ENCODE data around the gene GRID1. TPM values are rescaled to one million over a fixed set of nuclear protein-coding genes. Genes with fewer than 3 reads are reported as not detected.
A peak's percentile ranks its signal among the peaks of the same experiment; 100 is the strongest.

GRID1 gene
- total and polyA plus RNA-seq, 5 donors from 2014 or later = not detected

- DNase-seq (no peak), ATAC-seq (ENCODE audit: low read depth in 2 of 2) (peak in 1 of 2 donors; percentile 10)
- Mint-ChIP-seq H3K27ac (no peak overlapping the region), H3K4me1 (no peaks in the 10 kb centered on the region), H3K9me3 (peaks cover 0 to 6% (median 0%) of the 10 kb centered on the region in 7 donors), H3K36me3 (no peaks in the 10 kb centered on the region), H3K4me3 (no peak overlapping the region), H3K27me3 (no peaks in the 10 kb centered on the region)
- Histone ChIP-seq H3K36me3 (ENCODE audit: control insufficient read depth, insufficient read depth, low read length) (no peaks in the 10 kb centered on the region), H3K27ac (ENCODE audit: insufficient read depth, low read length, poor library complexity, severe bottlenecking) (no peak overlapping the region), H3K4me1 (ENCODE audit: control insufficient read depth, insufficient read depth, low read length, poor library complexity, severe bottlenecking) (no peaks in the 10 kb centered on the region), H3K9me3 (ENCODE audit: control insufficient read depth in 2 of 2, low read length in 2 of 2) (no peaks in the 10 kb centered on the region), H3K27me3 (ENCODE audit: control insufficient read depth, insufficient read depth, low read length) (no peaks in the 10 kb centered on the region), H3K4me3 (ENCODE audit: low read depth, low read length) (no peak overlapping the region)
Observed at GRCh38 chr10:85986777-85987176, 379.8 kb downstream of the GRID1 start.

DNA sequence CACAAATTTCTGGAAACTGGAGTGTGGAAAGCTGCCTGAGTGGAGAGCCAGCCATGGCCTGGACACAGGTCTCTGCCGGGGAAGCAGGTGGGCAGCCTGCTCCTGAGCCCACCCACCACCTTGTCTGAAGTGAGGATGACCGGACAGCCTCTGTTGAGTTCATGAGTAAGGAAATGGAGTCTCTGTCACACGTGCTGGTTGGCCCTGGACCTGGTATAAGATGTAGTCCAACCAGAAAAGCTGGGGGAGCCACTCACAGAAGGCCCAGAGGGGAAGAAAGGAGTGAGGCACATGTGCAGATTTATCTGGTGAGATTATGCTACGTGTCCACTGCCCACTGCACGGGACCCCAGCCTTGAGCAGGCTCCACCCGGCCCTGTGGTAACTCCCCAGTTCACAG, 383.5 kb downstream of the GRID1 start:
- H3K4me3 ChIP-seq (ENCODE audit: low read depth, low read length) = no peak overlapping the region
- H3K27ac Mint-ChIP-seq = no peak overlapping the region
- H3K36me3 Mint-ChIP-seq = no peaks in the 10 kb centered on the region
- H3K36me3 ChIP-seq (ENCODE audit: control insufficient read depth, insufficient read depth, low read length) = no peaks in the 10 kb centered on the region
- no peaks in the 10 kb centered on the region for H3K4me1 Mint-ChIP-seq
- H3K4me3 Mint-ChIP-seq = no peak overlapping the region
- H3K27me3 Mint-ChIP-seq = no peaks in the 10 kb centered on the region
- no peak for ATAC-seq (ENCODE audit: low read depth in 2 of 2)
- H3K27ac ChIP-seq (ENCODE audit: insufficient read depth, low read length, poor library complexity, severe bottlenecking) = no peak overlapping the region
- no peaks in the 10 kb centered on the region for H3K9me3 ChIP-seq (ENCODE audit: control insufficient read depth in 2 of 2, low read length in 2 of 2)
- no peaks in the 10 kb centered on the region for H3K27me3 ChIP-seq (ENCODE audit: control insufficient read depth, insufficient read depth, low read length)
- H3K4me1 ChIP-seq (ENCODE audit: control insufficient read depth, insufficient read depth, low read length, poor library complexity, severe bottlenecking) = no peaks in the 10 kb centered on the region
- H3K9me3 Mint-ChIP-seq = peaks cover 0 to 4% (median 0%) of the 10 kb centered on the region in 7 donors
- no peak for DNase-seq

DNA sequence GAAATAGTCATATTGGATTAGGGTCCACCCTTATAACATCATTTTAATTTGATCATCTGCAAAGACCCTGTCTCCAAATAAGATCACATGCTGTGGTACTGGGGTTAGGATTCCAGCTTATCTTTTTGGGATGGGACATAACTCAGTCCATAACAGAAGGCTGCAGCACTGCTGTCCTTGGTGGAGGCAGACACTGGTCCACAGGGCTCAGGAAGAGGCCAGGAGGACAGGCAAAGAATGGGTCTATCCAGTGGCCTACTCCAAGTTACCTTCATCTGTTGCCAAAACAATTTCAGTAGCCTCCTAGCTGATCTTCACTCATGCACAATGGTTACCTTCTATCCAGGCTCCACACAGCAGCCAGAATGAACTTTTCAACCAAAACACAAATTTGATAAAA, 387.0 kb downstream of the GRID1 start:
- Mint-ChIP-seq H3K36me3 (no peaks in the 10 kb centered on the region), H3K4me1 (no peaks in the 10 kb centered on the region), H3K27ac (no peak overlapping the region), H3K9me3 (peaks cover 0 to 4% (median 0%) of the 10 kb centered on the region in 7 donors), H3K4me3 (no peak overlapping the region), H3K27me3 (no peaks in the 10 kb centered on the region)
- H3K27ac ChIP-seq (ENCODE audit: insufficient read depth, low read length, poor library complexity, severe bottlenecking) = no peak overlapping the region
- H3K4me3 ChIP-seq (ENCODE audit: low read depth, low read length) = no peak overlapping the region
- no peaks in the 10 kb centered on the region for H3K36me3 ChIP-seq (ENCODE audit: control insufficient read depth, insufficient read depth, low read length)
- no peaks in the 10 kb centered on the region for H3K4me1 ChIP-seq (ENCODE audit: control insufficient read depth, insufficient read depth, low read length, poor library complexity, severe bottlenecking)
- DNase-seq = no peak
- no peaks in the 10 kb centered on the region for H3K9me3 ChIP-seq (ENCODE audit: control insufficient read depth in 2 of 2, low read length in 2 of 2)
- H3K27me3 ChIP-seq (ENCODE audit: control insufficient read depth, insufficient read depth, low read length) = no peaks in the 10 kb centered on the region
- no peak for ATAC-seq (ENCODE audit: low read depth in 2 of 2)

DNA sequence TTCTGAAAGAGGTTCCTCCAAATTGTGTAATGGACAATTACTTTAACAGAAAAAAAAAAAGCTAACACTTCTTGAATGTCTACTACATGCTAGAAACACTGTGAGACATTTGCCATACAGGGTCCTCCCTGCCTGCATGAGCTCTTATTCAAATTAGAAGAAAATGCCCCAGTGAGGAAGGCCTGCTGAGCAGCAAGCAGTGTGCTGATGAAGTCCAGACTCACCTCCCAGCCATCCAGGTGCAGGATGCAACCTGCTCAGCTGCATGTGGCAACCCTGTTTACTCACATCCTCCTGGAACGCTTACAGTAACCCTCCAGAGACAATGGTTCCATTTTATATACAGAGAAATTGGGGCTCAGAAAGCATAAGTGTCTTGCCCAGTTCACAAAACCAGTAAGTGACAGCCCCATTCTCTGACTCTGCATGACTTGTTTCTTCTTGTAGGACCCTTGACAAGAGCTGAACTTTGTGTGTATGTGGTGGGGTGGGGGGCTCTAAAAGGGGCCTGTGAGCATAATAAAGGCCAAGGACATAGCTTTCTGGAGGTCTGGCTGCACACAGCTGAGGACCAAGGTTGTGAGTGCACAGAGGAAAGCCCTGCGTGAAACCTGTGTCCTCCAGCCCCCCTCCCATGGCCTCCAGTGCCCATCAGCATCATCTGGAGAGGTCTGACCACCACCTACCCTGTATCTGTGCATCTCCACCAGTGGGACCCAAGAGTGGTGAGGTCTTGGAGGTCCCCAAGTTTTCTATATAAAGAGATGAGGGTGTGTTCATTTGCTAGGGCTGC, 387.8 kb downstream of the GRID1 start:
- Histone ChIP-seq H3K27ac (ENCODE audit: insufficient read depth, low read length, poor library complexity, severe bottlenecking) (no peak overlapping the region), H3K27me3 (ENCODE audit: control insufficient read depth, insufficient read depth, low read length) (no peaks in the 10 kb centered on the region), H3K4me1 (ENCODE audit: control insufficient read depth, insufficient read depth, low read length, poor library complexity, severe bottlenecking) (no peaks in the 10 kb centered on the region), H3K4me3 (ENCODE audit: low read depth, low read length) (no peak overlapping the region), H3K36me3 (ENCODE audit: control insufficient read depth, insufficient read depth, low read length) (no peaks in the 10 kb centered on the region), H3K9me3 (ENCODE audit: control insufficient read depth in 2 of 2, low read length in 2 of 2) (no peaks in the 10 kb centered on the region)
- H3K4me1 Mint-ChIP-seq = no peaks in the 10 kb centered on the region
- H3K9me3 Mint-ChIP-seq = peaks cover 0 to 2% (median 0%) of the 10 kb centered on the region in 7 donors
- ATAC-seq (ENCODE audit: low read depth in 2 of 2) (no peak), DNase-seq (no peak)
- no peaks in the 10 kb centered on the region for H3K27me3 Mint-ChIP-seq
- no peak overlapping the region for H3K4me3 Mint-ChIP-seq
- H3K27ac Mint-ChIP-seq = no peak overlapping the region
- no peaks in the 10 kb centered on the region for H3K36me3 Mint-ChIP-seq

DNA sequence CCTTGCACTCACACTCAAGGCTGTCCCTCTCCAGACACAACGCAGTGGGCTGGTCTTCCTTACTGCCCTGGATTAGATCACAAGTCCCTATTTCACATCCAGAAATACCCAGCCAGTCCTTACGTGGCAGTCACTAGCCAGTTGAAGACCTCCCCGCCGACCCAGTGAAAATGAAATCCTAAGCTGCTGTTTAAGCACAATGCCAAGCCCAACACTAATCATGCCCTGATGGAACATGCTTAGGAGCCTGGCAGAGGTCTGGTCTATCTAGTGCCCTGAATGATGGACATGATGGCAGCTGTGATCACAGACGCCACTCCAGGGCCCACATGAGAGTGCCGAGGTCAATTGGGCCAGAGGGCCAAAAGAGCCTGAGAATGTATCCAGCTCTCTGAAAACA, 389.0 kb downstream of the GRID1 start:
- H3K4me3 ChIP-seq (ENCODE audit: low read depth, low read length) = no peak overlapping the region
- Mint-ChIP-seq H3K27me3 (no peaks in the 10 kb centered on the region), H3K4me3 (no peak overlapping the region), H3K4me1 (no peaks in the 10 kb centered on the region), H3K36me3 (no peaks in the 10 kb centered on the region), H3K27ac (no peak overlapping the region), H3K9me3 (no peaks in the 10 kb centered on the region)
- no peak for ATAC-seq (ENCODE audit: low read depth in 2 of 2)
- no peaks in the 10 kb centered on the region for H3K4me1 ChIP-seq (ENCODE audit: control insufficient read depth, insufficient read depth, low read length, poor library complexity, severe bottlenecking)
- no peaks in the 10 kb centered on the region for H3K36me3 ChIP-seq (ENCODE audit: control insufficient read depth, insufficient read depth, low read length)
- no peak overlapping the region for H3K27ac ChIP-seq (ENCODE audit: insufficient read depth, low read length, poor library complexity, severe bottlenecking)
- DNase-seq = no peak
- no peaks in the 10 kb centered on the region for H3K9me3 ChIP-seq (ENCODE audit: control insufficient read depth in 2 of 2, low read length in 2 of 2)
- no peaks in the 10 kb centered on the region for H3K27me3 ChIP-seq (ENCODE audit: control insufficient read depth, insufficient read depth, low read length)

GRCh38 chr10:85976267-85976793, 390.3 kb downstream of the GRID1 start:
- no peaks in the 10 kb centered on the region for H3K9me3 ChIP-seq (ENCODE audit: control insufficient read depth in 2 of 2, low read length in 2 of 2)
- H3K27me3 Mint-ChIP-seq = no peaks in the 10 kb centered on the region
- no peak overlapping the region for H3K4me3 ChIP-seq (ENCODE audit: low read depth, low read length)
- no peaks in the 10 kb centered on the region for H3K4me1 Mint-ChIP-seq
- ATAC-seq (ENCODE audit: low read depth in 2 of 2) (no peak), DNase-seq (no peak)
- no peaks in the 10 kb centered on the region for H3K4me1 ChIP-seq (ENCODE audit: control insufficient read depth, insufficient read depth, low read length, poor library complexity, severe bottlenecking)
- H3K27ac Mint-ChIP-seq = no peak overlapping the region
- no peaks in the 10 kb centered on the region for H3K36me3 Mint-ChIP-seq
- H3K27me3 ChIP-seq (ENCODE audit: control insufficient read depth, insufficient read depth, low read length) = no peaks in the 10 kb centered on the region
- H3K36me3 ChIP-seq (ENCODE audit: control insufficient read depth, insufficient read depth, low read length) = no peaks in the 10 kb centered on the region
- no peak overlapping the region for H3K27ac ChIP-seq (ENCODE audit: insufficient read depth, low read length, poor library complexity, severe bottlenecking)
- H3K4me3 Mint-ChIP-seq = no peak overlapping the region
- H3K9me3 Mint-ChIP-seq = peaks cover 0 to 9% (median 0%) of the 10 kb centered on the region in 7 donors

- Mint-ChIP-seq H3K4me1 (no peaks in the 10 kb centered on the region), H3K36me3 (no peaks in the 10 kb centered on the region)
Observed at GRCh38 chr10:85971494-85971893, 395.1 kb downstream of the GRID1 start.

DNA sequence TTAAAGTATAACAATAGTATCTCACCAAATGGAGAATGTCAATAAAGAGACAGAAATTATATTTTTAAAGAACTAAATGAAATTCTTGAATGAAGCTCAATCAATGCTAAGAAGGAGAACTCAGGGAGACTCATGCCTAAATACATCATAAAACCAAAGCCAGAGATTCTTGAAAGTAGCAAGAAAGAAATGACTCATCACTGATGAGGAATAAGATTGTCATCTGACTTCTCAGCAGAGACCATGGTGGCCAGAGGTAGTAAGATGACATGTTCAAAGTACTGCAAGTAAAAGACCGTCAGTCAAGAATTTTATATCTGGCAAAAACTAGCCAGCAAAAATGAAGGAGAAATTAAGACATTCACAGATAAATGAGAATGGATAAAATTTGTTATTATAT, 399.0 kb downstream of the GRID1 start:
- Histone ChIP-seq H3K36me3 (ENCODE audit: control insufficient read depth, insufficient read depth, low read length) (no peaks in the 10 kb centered on the region), H3K4me1 (ENCODE audit: control insufficient read depth, insufficient read depth, low read length, poor library complexity, severe bottlenecking) (no peaks in the 10 kb centered on the region), H3K27ac (ENCODE audit: insufficient read depth, low read length, poor library complexity, severe bottlenecking) (no peak overlapping the region), H3K27me3 (ENCODE audit: control insufficient read depth, insufficient read depth, low read length) (no peaks in the 10 kb centered on the region), H3K4me3 (ENCODE audit: low read depth, low read length) (no peak overlapping the region), H3K9me3 (ENCODE audit: control insufficient read depth in 2 of 2, low read length in 2 of 2) (no peaks in the 10 kb centered on the region)
- Mint-ChIP-seq H3K9me3 (peaks cover 0 to 23% (median 5%) of the 10 kb centered on the region in 7 donors), H3K27me3 (peaks cover 15% of the 10 kb centered on the region), H3K4me3 (no peak overlapping the region), H3K4me1 (no peaks in the 10 kb centered on the region), H3K36me3 (peaks cover 5% of the 10 kb centered on the region), H3K27ac (no peak overlapping the region)
- ATAC-seq (ENCODE audit: low read depth in 2 of 2) (no peak), DNase-seq (no peak)

More at GRCh38 chr10:85971494-85971893, 395.1 kb downstream of the GRID1 start:
- Histone ChIP-seq H3K27me3 (ENCODE audit: control insufficient read depth, insufficient read depth, low read length) (no peaks in the 10 kb centered on the region), H3K9me3 (ENCODE audit: control insufficient read depth in 2 of 2, low read length in 2 of 2) (no peaks in the 10 kb centered on the region), H3K27ac (ENCODE audit: insufficient read depth, low read length, poor library complexity, severe bottlenecking) (no peak overlapping the region), H3K36me3 (ENCODE audit: control insufficient read depth, insufficient read depth, low read length) (no peaks in the 10 kb centered on the region), H3K4me3 (ENCODE audit: low read depth, low read length) (no peak overlapping the region), H3K4me1 (ENCODE audit: control insufficient read depth, insufficient read depth, low read length, poor library complexity, severe bottlenecking) (no peaks in the 10 kb centered on the region)
- no peak for DNase-seq
- Mint-ChIP-seq H3K27ac (no peak overlapping the region), H3K4me3 (no peak overlapping the region), H3K9me3 (peaks cover 0 to 9% (median 2%) of the 10 kb centered on the region in 7 donors), H3K27me3 (peaks cover 11% of the 10 kb centered on the region)
- no peak for ATAC-seq (ENCODE audit: low read depth in 2 of 2)

All from CD4-positive, CD25-positive, alpha-beta regulatory T cell (primary cell).